HEK293 (cell line): ENCODE measurements around the gene EGR2.
A peak's percentile ranks its signal among the peaks of the same experiment; 100 is the strongest.

Source experiments
- BCL11B ChIP-seq: fragments of 450-650 bp; formaldehyde crosslinking; IDR thresholded peaks from 2 replicates; pipeline ENCODE4 v1.5.1; 2016; ENCODE audit warnings: low read depth, missing biosample characterization, missing genetic modification characterization
- HOXA7 ChIP-seq: sonication (generic); formaldehyde crosslinking; IDR thresholded peaks from 2 replicates; pipeline ENCODE4 v1.8.1; 2022; ENCODE audit warnings: missing genetic modification reagents, borderline replicate concordance
- KLF16 ChIP-seq: fragments of 450-650 bp; formaldehyde crosslinking; IDR thresholded peaks from 2 replicates; pipeline ENCODE4 v1.5.1; 2017; ENCODE audit warnings: missing biosample characterization, missing genetic modification characterization
- PRDM1 ChIP-seq: fragments of 450-650 bp; formaldehyde crosslinking; IDR thresholded peaks from 2 replicates; pipeline ENCODE4; 2016; ENCODE audit warnings: missing biosample characterization, missing genetic modification characterization
- WT1 ChIP-seq: fragments of 450-650 bp; formaldehyde crosslinking; IDR thresholded peaks from 2 replicates; pipeline ENCODE4 v1.5.1; 2016; ENCODE audit warnings: missing biosample characterization, missing genetic modification characterization
- ZBTB20 ChIP-seq: fragments of 450-650 bp; formaldehyde crosslinking; IDR thresholded peaks from 2 replicates; pipeline ENCODE4 v1.5.1; 2016; ENCODE audit warnings: missing biosample characterization, missing genetic modification characterization
- ZFP37 ChIP-seq: fragments of 450-650 bp; formaldehyde crosslinking; IDR thresholded peaks from 2 replicates; pipeline ENCODE4 v1.5.1; 2016; ENCODE audit warnings: missing biosample characterization, missing genetic modification characterization
- ZNF175 ChIP-seq: fragments of 450-650 bp; formaldehyde crosslinking; IDR thresholded peaks from 2 replicates; pipeline ENCODE4 v1.5.1; 2016; ENCODE audit warnings: missing biosample characterization, missing genetic modification characterization
- ZNF239 ChIP-seq: fragments of 450-650 bp; formaldehyde crosslinking; IDR thresholded peaks from 2 replicates; pipeline ENCODE4 v1.5.1; 2016; ENCODE audit warnings: missing biosample characterization, missing genetic modification characterization
- ZNF24 ChIP-seq: fragments of 450-650 bp; formaldehyde crosslinking; IDR thresholded peaks from 2 replicates; pipeline ENCODE4 v1.5.1; 2016; ENCODE audit warnings: missing biosample characterization, missing genetic modification characterization
- ZNF266 ChIP-seq: fragments of 450-650 bp; formaldehyde crosslinking; IDR thresholded peaks from 2 replicates; pipeline ENCODE4 v1.5.1; 2016; ENCODE audit warnings: missing biosample characterization, missing genetic modification characterization, low read depth
- ZNF324 ChIP-seq: fragments of 450-650 bp; formaldehyde crosslinking; IDR thresholded peaks from 2 replicates; pipeline ENCODE4 v1.5.1; 2016; ENCODE audit warnings: missing biosample characterization, missing genetic modification characterization
- ZNF335 ChIP-seq: fragments of 450-650 bp; formaldehyde crosslinking; conservative IDR thresholded peaks from 2 replicates; pipeline ENCODE4 v1.5.1; 2016; ENCODE audit warnings: missing biosample characterization, missing genetic modification characterization
- ZNF341 ChIP-seq: fragments of 450-650 bp; formaldehyde crosslinking; IDR thresholded peaks from 2 replicates; pipeline ENCODE4; 2016; ENCODE audit warnings: low read depth, missing biosample characterization, missing genetic modification characterization
- ZNF391 ChIP-seq: fragments of 450-650 bp; formaldehyde crosslinking; IDR thresholded peaks from 2 replicates; pipeline ENCODE4 v1.5.1; 2016; ENCODE audit warnings: low read depth, missing biosample characterization, missing genetic modification characterization, borderline replicate concordance
- ZNF501 ChIP-seq: fragments of 450-650 bp; formaldehyde crosslinking; IDR thresholded peaks from 2 replicates; pipeline ENCODE4 v1.5.1; 2016; ENCODE audit warnings: missing biosample characterization, missing genetic modification characterization
- ZNF510 ChIP-seq: fragments of 450-650 bp; formaldehyde crosslinking; IDR thresholded peaks from 2 replicates; pipeline ENCODE4 v1.5.1; 2018; ENCODE audit warnings: mild to moderate bottlenecking, missing genetic modification characterization, missing biosample characterization; ENCODE audit not compliant: insufficient replicate concordance
- ZNF548 ChIP-seq: fragments of 450-650 bp; formaldehyde crosslinking; IDR thresholded peaks from 2 replicates; pipeline ENCODE4 v1.5.1; 2016; ENCODE audit warnings: missing biosample characterization, missing genetic modification characterization
- ZNF623 ChIP-seq: fragments of 450-650 bp; formaldehyde crosslinking; IDR thresholded peaks from 2 replicates; pipeline ENCODE4 v1.5.1; 2016; ENCODE audit warnings: missing biosample characterization, missing genetic modification characterization
- ZNF664 ChIP-seq: fragments of 450-650 bp; formaldehyde crosslinking; IDR thresholded peaks from 2 replicates; pipeline ENCODE4 v1.5.1; 2016; ENCODE audit warnings: missing biosample characterization, missing genetic modification characterization
- ZNF768 ChIP-seq: fragments of 450-650 bp; formaldehyde crosslinking; IDR thresholded peaks from 2 replicates; pipeline ENCODE4 v1.5.1; 2018; ENCODE audit warnings: missing biosample characterization, mild to moderate bottlenecking, missing genetic modification characterization
- ZNF785 ChIP-seq: fragments of 450-650 bp; formaldehyde crosslinking; IDR thresholded peaks from 2 replicates; pipeline ENCODE4 v1.5.1; 2016; ENCODE audit warnings: missing biosample characterization, missing genetic modification characterization
- ZNF791 ChIP-seq: fragments of 450-650 bp; formaldehyde crosslinking; IDR thresholded peaks from 2 replicates; pipeline ENCODE4 v1.5.1; 2016; ENCODE audit warnings: missing biosample characterization, missing genetic modification characterization
- TF ChIP-seq, protein P1 (sequence below): fragments of 450-650 bp; formaldehyde crosslinking; IDR thresholded peaks from 2 replicates; pipeline ENCODE4 v1.5.1; 2016; ENCODE audit warnings: missing biosample characterization, missing genetic modification characterization
- TF ChIP-seq, protein P2 (sequence below): fragments of 450-650 bp; formaldehyde crosslinking; IDR thresholded peaks from 2 replicates; pipeline ENCODE4 v1.5.1; 2017; ENCODE audit warnings: missing biosample characterization, missing genetic modification characterization
- TF ChIP-seq, protein P3 (sequence below): fragments of 450-650 bp; formaldehyde crosslinking; IDR thresholded peaks from 2 replicates; pipeline ENCODE4 v1.5.1; 2016; ENCODE audit warnings: missing biosample characterization, missing genetic modification characterization
- TF ChIP-seq, protein P4 (sequence below): fragments of 450-650 bp; formaldehyde crosslinking; optimal IDR thresholded peaks from 2 replicates; pipeline ENCODE3; 2016; ENCODE audit warnings: missing biosample characterization, mild to moderate bottlenecking, missing genetic modification characterization
- TF ChIP-seq, protein P5 (sequence below): fragments of 450-650 bp; formaldehyde crosslinking; IDR thresholded peaks from 2 replicates; pipeline ENCODE4 v1.5.1; 2016; ENCODE audit warnings: missing biosample characterization, missing genetic modification characterization
- TF ChIP-seq, protein P6 (sequence below): fragments of 450-650 bp; formaldehyde crosslinking; IDR thresholded peaks from 2 replicates; pipeline ENCODE4 v1.5.1; 2016; ENCODE audit warnings: missing biosample characterization, missing genetic modification characterization
- TF ChIP-seq, protein P7 (sequence below): fragments of 450-650 bp; formaldehyde crosslinking; IDR thresholded peaks from 2 replicates; pipeline ENCODE4 v1.5.1; 2016; ENCODE audit warnings: missing biosample characterization, missing genetic modification characterization

The EGR2 gene

DNA sequence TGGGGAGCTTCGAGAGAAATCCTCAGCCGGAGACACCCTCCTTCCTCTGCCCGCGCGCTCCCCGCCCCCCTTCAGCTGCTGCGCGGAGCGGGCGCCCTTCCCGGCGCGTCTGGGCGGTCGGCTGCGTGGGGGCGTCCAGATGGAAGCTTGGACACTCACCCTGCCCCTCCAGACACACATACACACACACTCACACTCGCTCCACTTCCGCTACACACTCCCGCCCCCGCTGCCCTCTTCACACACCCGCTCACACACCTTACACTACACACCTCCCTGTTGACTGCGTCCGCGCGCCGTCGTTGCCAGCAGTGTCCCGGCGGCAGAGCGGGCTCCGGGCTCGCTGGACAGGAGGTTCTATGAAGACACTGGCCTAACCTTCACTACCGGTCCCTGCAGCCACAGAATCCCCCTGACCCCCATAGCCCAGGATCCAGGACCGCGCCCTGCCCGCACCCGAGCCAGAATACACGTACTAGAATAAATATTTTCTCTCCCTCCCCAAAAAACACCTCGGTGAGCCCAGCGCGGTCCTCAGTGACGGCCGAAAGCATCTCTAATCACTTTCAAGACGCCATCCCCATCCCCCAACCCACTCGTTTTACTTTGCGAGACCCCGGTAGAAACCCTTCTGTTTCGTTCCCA is 1.1 kb upstream of the EGR2 start (continued):
- TF ChIP-seq ZBTB20 (tag by site-specific recombination) (peak; percentile 16; the same call in 1 of the 2 replicates), ZNF335 (peak; percentile 46; the same call in 1 of the 2 replicates), KLF16 (peak; percentile 86), ZNF391 (peak; percentile 92; the same call in 1 of the 2 replicates), PRDM1 (tag by site-specific recombination) (no peak; the same call in 1 of the 2 replicates), ZNF510 (no peak), HOXA7 (CRISPR knock-in tag) (no peak), ZNF175 (tag by site-specific recombination) (no peak), ZNF768 (tag by site-specific recombination) (no peak), BCL11B (no peak), ZNF623 (tag by site-specific recombination) (no peak), ZNF501 (0 out of 2 replicates have a peak, but pooled peaks have one; percentile 65), ZNF324 (0 out of 2 replicates have a peak, but pooled peaks have one; percentile 18), ZNF664 (tag by site-specific recombination) (no peak), ZNF266 (tag by site-specific recombination) (no peak), ZNF24 (no peak), ZNF791 (no peak), ZFP37 (tag by site-specific recombination) (peak; percentile 76; the same call in 1 of the 2 replicates), WT1 (tag by site-specific recombination) (0 out of 2 replicates have a peak, but pooled peaks have one; percentile 44), ZNF239 (tag by site-specific recombination) (no peak), ZNF341 (tag by site-specific recombination) (peak; percentile 32), ZNF548 (tag by site-specific recombination) (no peak), ZNF785 (tag by site-specific recombination) (no peak)
- TF ChIP-seq, protein P1, sequence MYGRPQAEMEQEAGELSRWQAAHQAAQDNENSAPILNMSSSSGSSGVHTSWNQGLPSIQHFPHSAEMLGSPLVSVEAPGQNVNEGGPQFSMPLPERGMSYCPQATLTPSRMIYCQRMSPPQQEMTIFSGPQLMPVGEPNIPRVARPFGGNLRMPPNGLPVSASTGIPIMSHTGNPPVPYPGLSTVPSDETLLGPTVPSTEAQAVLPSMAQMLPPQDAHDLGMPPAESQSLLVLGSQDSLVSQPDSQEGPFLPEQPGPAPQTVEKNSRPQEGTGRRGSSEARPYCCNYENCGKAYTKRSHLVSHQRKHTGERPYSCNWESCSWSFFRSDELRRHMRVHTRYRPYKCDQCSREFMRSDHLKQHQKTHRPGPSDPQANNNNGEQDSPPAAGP (tag by site-specific recombination), result peak; percentile 94
- TF ChIP-seq, protein P2, sequence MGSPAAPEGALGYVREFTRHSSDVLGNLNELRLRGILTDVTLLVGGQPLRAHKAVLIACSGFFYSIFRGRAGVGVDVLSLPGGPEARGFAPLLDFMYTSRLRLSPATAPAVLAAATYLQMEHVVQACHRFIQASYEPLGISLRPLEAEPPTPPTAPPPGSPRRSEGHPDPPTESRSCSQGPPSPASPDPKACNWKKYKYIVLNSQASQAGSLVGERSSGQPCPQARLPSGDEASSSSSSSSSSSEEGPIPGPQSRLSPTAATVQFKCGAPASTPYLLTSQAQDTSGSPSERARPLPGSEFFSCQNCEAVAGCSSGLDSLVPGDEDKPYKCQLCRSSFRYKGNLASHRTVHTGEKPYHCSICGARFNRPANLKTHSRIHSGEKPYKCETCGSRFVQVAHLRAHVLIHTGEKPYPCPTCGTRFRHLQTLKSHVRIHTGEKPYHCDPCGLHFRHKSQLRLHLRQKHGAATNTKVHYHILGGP (tag by site-specific recombination), result no peak
- TF ChIP-seq, protein P3, sequence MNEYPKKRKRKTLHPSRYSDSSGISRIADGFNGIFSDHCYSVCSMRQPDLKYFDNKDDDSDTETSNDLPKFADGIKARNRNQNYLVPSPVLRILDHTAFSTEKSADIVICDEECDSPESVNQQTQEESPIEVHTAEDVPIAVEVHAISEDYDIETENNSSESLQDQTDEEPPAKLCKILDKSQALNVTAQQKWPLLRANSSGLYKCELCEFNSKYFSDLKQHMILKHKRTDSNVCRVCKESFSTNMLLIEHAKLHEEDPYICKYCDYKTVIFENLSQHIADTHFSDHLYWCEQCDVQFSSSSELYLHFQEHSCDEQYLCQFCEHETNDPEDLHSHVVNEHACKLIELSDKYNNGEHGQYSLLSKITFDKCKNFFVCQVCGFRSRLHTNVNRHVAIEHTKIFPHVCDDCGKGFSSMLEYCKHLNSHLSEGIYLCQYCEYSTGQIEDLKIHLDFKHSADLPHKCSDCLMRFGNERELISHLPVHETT (tag by site-specific recombination), result 0 out of 2 replicates have a peak, but pooled peaks have one; percentile 24
- TF ChIP-seq, protein P4, sequence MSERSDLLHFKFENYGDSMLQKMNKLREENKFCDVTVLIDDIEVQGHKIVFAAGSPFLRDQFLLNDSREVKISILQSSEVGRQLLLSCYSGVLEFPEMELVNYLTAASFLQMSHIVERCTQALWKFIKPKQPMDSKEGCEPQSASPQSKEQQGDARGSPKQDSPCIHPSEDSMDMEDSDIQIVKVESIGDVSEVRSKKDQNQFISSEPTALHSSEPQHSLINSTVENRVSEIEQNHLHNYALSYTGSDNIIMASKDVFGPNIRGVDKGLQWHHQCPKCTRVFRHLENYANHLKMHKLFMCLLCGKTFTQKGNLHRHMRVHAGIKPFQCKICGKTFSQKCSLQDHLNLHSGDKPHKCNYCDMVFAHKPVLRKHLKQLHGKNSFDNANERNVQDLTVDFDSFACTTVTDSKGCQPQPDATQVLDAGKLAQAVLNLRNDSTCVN (tag by site-specific recombination), result peak; percentile 86
- TF ChIP-seq, protein P5, sequence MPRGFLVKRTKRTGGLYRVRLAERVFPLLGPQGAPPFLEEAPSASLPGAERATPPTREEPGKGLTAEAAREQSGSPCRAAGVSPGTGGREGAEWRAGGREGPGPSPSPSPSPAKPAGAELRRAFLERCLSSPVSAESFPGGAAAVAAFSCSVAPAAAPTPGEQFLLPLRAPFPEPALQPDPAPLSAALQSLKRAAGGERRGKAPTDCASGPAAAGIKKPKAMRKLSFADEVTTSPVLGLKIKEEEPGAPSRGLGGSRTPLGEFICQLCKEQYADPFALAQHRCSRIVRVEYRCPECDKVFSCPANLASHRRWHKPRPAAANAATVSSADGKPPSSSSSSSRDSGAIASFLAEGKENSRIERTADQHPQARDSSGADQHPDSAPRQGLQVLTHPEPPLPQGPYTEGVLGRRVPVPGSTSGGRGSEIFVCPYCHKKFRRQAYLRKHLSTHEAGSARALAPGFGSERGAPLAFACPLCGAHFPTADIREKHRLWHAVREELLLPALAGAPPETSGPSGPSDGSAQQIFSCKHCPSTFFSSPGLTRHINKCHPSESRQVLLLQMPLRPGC (tag by site-specific recombination), result 0 out of 2 replicates have a peak, but pooled peaks have one; percentile 52
- TF ChIP-seq, protein P6, sequence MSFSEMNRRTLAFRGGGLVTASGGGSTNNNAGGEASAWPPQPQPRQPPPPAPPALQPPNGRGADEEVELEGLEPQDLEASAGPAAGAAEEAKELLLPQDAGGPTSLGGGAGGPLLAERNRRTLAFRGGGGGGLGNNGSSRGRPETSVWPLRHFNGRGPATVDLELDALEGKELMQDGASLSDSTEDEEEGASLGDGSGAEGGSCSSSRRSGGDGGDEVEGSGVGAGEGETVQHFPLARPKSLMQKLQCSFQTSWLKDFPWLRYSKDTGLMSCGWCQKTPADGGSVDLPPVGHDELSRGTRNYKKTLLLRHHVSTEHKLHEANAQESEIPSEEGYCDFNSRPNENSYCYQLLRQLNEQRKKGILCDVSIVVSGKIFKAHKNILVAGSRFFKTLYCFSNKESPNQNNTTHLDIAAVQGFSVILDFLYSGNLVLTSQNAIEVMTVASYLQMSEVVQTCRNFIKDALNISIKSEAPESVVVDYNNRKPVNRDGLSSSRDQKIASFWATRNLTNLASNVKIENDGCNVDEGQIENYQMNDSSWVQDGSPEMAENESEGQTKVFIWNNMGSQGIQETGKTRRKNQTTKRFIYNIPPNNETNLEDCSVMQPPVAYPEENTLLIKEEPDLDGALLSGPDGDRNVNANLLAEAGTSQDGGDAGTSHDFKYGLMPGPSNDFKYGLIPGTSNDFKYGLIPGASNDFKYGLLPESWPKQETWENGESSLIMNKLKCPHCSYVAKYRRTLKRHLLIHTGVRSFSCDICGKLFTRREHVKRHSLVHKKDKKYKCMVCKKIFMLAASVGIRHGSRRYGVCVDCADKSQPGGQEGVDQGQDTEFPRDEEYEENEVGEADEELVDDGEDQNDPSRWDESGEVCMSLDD (tag by site-specific recombination), result peak; percentile 84
- TF ChIP-seq, protein P7, sequence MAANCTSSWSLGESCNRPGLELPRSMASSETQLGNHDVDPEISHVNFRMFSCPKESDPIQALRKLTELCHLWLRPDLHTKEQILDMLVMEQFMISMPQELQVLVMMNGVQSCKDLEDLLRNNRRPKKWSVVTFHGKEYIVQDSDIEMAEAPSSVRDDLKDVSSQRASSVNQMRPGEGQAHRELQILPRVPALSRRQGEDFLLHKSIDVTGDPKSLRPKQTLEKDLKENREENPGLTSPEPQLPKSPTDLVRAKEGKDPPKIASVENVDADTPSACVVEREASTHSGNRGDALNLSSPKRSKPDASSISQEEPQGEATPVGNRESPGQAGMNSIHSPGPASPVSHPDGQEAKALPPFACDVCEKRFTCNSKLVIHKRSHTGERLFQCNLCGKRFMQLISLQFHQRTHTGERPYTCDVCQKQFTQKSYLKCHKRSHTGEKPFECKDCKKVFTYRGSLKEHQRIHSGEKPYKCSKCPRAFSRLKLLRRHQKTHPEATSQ (tag by site-specific recombination), result no peak
